ENCODE results near the gene TLE4. TPM values are rescaled to one million over a fixed set of nuclear protein-coding genes. Genes with fewer than 3 reads are reported as not detected.

Gene TLE4
- polyA plus RNA-seq, 1 donor (not counting 4 experiments of a cell fraction or from before 2014, with no cell fraction given), result 14.7 TPM

DNA sequence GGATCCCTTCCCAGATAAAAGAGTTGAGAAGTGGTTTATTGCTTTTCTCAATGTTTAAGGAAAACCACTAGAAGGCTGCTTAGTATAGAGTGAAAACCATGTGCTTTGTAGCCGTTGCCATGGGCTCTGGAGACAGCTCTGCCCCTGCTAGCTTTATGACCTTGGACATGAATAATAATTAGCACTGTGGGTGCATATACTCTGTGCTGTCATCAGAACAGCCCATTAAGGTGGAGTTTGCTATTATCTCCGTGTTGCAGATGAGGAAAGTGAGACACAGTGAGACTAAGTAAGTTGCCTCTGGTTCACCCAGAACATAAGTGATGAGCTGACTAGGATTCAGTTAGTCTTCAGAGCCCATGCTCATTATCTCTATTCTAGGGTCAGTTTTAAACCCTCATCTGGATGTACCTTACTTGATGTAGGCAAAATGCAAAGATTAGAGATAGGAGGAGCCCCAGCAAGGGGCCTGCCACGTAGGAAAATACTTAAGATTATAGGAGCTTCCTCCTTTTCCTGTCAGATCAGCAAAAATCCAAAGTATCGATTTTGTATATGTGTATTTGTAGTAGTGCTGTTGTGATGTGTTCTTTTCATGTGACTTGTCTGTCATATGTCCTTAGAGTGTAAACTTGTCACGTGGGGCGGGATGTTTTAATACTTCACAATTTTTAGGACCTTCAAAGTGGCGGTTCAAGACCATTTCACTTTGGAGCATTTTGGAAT, 102.5 kb downstream of the TLE4 start:
- dilution Hi-C loops (cut with MboI; ENCODE audit: extremely low pct_ligation_motif_present, low sequenced_read_pairs), result no loop called here
- TF ChIP-seq EZH2 (IDR thresholded peaks at IDR 0.05; ENCODE audit: low read length), result no peak
- TF ChIP-seq, protein P1, sequence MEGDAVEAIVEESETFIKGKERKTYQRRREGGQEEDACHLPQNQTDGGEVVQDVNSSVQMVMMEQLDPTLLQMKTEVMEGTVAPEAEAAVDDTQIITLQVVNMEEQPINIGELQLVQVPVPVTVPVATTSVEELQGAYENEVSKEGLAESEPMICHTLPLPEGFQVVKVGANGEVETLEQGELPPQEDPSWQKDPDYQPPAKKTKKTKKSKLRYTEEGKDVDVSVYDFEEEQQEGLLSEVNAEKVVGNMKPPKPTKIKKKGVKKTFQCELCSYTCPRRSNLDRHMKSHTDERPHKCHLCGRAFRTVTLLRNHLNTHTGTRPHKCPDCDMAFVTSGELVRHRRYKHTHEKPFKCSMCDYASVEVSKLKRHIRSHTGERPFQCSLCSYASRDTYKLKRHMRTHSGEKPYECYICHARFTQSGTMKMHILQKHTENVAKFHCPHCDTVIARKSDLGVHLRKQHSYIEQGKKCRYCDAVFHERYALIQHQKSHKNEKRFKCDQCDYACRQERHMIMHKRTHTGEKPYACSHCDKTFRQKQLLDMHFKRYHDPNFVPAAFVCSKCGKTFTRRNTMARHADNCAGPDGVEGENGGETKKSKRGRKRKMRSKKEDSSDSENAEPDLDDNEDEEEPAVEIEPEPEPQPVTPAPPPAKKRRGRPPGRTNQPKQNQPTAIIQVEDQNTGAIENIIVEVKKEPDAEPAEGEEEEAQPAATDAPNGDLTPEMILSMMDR (optimal IDR thresholded peaks at IDR 0.05 in 1 of 3, IDR thresholded peaks at IDR 0.05 in 1 of 3, conservative IDR thresholded peaks at IDR 0.05 in 1 of 3; ENCODE audit: extremely low read depth in 1 of 3, insufficient read depth in 2 of 3, low read length in 3 of 3), result no peak
- no peaks in the 10 kb centered on the region for H3K9me3 ChIP-seq (ENCODE audit: control insufficient read depth, low read depth, low read length)
- no peak overlapping the region for H3K27ac ChIP-seq (ENCODE audit: control insufficient read depth, insufficient read depth, low read length)
- DNase-seq (ENCODE audit: low read depth, low spot score) (no peak), FAIRE-seq (no peak)
- H3K36me3 ChIP-seq (ENCODE audit: control insufficient read depth in 2 of 2, extremely low read depth in 1 of 2, insufficient read depth in 2 of 2, low read length in 2 of 2), result no peaks in the 10 kb centered on the region
- no peaks in the 10 kb centered on the region for H3K9me1 ChIP-seq (ENCODE audit: control insufficient read depth, extremely low read depth, insufficient read depth, low read length)
- no peak overlapping the region for H3K4me2 ChIP-seq (ENCODE audit: control insufficient read depth, extremely low read depth, insufficient read depth, low read depth, low read length)
- no peaks in the 10 kb centered on the region for H3K27me3 ChIP-seq (ENCODE audit: control insufficient read depth, extremely low read depth, insufficient read depth, low read length)
- no peak overlapping the region for H2AFZ ChIP-seq (ENCODE audit: control insufficient read depth, low read length)
- H3K4me3 ChIP-seq (ENCODE audit: control insufficient read depth in 2 of 3, extremely low read depth in 1 of 3, insufficient read depth in 2 of 3, low read depth in 1 of 3, low read length in 3 of 3), result no peak overlapping the region
- H3K9ac ChIP-seq (ENCODE audit: control insufficient read depth, extremely low read depth, insufficient read depth, low read length), result no peak overlapping the region
- no peaks in the 10 kb centered on the region for H3K79me2 ChIP-seq (ENCODE audit: control insufficient read depth, insufficient read depth, low read length)
- no peaks in the 10 kb centered on the region for H4K20me1 ChIP-seq (ENCODE audit: control insufficient read depth, extremely low read depth, insufficient read depth, low read length)
- peaks cover 36% of the 10 kb centered on the region for H3K4me1 ChIP-seq (ENCODE audit: control insufficient read depth, extremely low read depth, insufficient read depth, low read length)

DNA sequence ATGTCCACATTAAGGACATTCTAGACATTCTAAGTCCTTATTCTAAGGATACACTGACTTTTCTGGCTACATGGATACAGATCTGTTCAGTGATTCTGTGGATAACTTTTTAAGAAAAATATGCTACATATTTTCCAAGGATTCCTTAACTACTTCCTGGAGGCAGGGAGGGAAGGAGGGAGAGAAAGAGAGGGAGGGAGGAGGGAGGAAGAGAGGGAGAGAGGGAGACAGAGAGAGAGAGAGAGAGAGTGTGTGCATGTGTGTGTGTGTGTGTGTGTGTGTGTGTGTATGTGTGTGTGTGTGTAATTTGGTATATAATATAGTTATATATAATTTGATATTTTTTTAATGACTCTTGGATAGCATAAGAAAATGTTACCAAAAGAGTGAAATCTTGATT, 109.8 kb downstream of the TLE4 start:
- Histone ChIP-seq H3K79me2 (ENCODE audit: control insufficient read depth, insufficient read depth, low read length) (no peaks in the 10 kb centered on the region), H3K4me3 (ENCODE audit: control insufficient read depth in 2 of 3, extremely low read depth in 1 of 3, insufficient read depth in 2 of 3, low read depth in 1 of 3, low read length in 3 of 3) (no peak overlapping the region), H3K27ac (ENCODE audit: control insufficient read depth, insufficient read depth, low read length) (no peak overlapping the region), H4K20me1 (ENCODE audit: control insufficient read depth, extremely low read depth, insufficient read depth, low read length) (no peaks in the 10 kb centered on the region), H2AFZ (ENCODE audit: control insufficient read depth, low read length) (no peak overlapping the region), H3K4me2 (ENCODE audit: control insufficient read depth, extremely low read depth, insufficient read depth, low read depth, low read length) (no peak overlapping the region), H3K36me3 (ENCODE audit: control insufficient read depth in 2 of 2, extremely low read depth in 1 of 2, insufficient read depth in 2 of 2, low read length in 2 of 2) (no peaks in the 10 kb centered on the region), H3K9ac (ENCODE audit: control insufficient read depth, extremely low read depth, insufficient read depth, low read length) (no peak overlapping the region), H3K27me3 (ENCODE audit: control insufficient read depth, extremely low read depth, insufficient read depth, low read length) (no peaks in the 10 kb centered on the region), H3K4me1 (ENCODE audit: control insufficient read depth, extremely low read depth, insufficient read depth, low read length) (peaks cover 3% of the 10 kb centered on the region), H3K9me1 (ENCODE audit: control insufficient read depth, extremely low read depth, insufficient read depth, low read length) (no peaks in the 10 kb centered on the region), H3K9me3 (ENCODE audit: control insufficient read depth, low read depth, low read length) (no peaks in the 10 kb centered on the region)
- no peak for FAIRE-seq
- dilution Hi-C loops (cut with MboI; ENCODE audit: extremely low pct_ligation_motif_present, low sequenced_read_pairs), result loop anchor here (25.0 kb wide), 1 partner anchor 106 kb away; no protein-coding TSS in a partner anchor
- TF ChIP-seq EZH2 (IDR thresholded peaks at IDR 0.05; ENCODE audit: low read length), result no peak
- TF ChIP-seq, protein P1 (optimal IDR thresholded peaks at IDR 0.05 in 1 of 3, IDR thresholded peaks at IDR 0.05 in 1 of 3, conservative IDR thresholded peaks at IDR 0.05 in 1 of 3; ENCODE audit: extremely low read depth in 1 of 3, insufficient read depth in 2 of 3, low read length in 3 of 3), result no peak
- no peak for DNase-seq (ENCODE audit: low read depth, low spot score)

Data from keratinocyte (primary cell).